Right lobe of liver (tissue), 4 donors: ENCODE results near the gene SMIM11.

Experiments used
- POLR2A ChIP-seq: fragments of 450-650 bp; IDR thresholded peaks from one replicate; pipeline ENCODE4 v1.6.1; 2017; ENCODE audit warnings: antibody characterized with exemption, mild to moderate bottlenecking
- TF ChIP-seq, protein P1 (sequence below), 4 donors: fragments of 200-600 bp in 3 of 4; fragments of 450-650 bp in 1 of 4; IDR thresholded peaks; one replicate each; pipeline versions ENCODE4 v1.5.1 to v1.8.0; 2016 to 2022; ENCODE audit warnings: antibody characterized with exemption in 4 of 4, mild to moderate bottlenecking in 2 of 4
- donor health status: DM: no; HTN: no; CAD: no.
- donor health status: DM: no; HTN: no; CAD: no.
- donor health status: DM: no; HTN: yes; CAD: no.

- TF ChIP-seq, protein P1, sequence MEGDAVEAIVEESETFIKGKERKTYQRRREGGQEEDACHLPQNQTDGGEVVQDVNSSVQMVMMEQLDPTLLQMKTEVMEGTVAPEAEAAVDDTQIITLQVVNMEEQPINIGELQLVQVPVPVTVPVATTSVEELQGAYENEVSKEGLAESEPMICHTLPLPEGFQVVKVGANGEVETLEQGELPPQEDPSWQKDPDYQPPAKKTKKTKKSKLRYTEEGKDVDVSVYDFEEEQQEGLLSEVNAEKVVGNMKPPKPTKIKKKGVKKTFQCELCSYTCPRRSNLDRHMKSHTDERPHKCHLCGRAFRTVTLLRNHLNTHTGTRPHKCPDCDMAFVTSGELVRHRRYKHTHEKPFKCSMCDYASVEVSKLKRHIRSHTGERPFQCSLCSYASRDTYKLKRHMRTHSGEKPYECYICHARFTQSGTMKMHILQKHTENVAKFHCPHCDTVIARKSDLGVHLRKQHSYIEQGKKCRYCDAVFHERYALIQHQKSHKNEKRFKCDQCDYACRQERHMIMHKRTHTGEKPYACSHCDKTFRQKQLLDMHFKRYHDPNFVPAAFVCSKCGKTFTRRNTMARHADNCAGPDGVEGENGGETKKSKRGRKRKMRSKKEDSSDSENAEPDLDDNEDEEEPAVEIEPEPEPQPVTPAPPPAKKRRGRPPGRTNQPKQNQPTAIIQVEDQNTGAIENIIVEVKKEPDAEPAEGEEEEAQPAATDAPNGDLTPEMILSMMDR (IDR thresholded peaks at IDR 0.05) = no peak
- no peak for TF ChIP-seq POLR2A
These were observed 30.0 kb upstream of the SMIM11 start for GRCh38 chr21:34345091-34345871.
